ENCODE data around the gene ZNF213.
A peak's percentile ranks its signal among the peaks of the same experiment; 100 is the strongest.
"Not testable (repeated sequence)": the region's sequence is repeated elsewhere in the genome, so short reads cannot be mapped to it uniquely, and the experiment has no call there.

DNA sequence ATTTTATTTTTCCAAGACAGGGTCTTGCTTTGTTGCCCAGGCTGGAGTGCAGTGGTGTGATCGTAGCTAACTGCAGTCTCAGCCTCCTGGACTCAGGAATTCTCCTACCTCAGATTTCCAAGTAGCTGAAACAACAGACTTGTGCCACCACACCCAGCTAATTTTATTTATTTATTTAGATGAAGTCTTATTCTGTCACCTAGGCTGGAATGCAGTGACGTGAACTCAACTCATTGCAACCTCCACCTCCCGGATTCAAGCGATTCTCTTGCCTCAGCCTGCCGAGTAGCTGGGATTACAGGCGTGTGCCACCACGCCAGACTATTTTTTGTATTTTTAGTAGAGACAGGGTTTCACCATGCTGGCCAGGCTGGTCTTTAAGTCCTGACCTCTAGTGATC is 33.9 kb downstream of the ZNF213 start:
- TF ChIP-seq, protein P1, sequence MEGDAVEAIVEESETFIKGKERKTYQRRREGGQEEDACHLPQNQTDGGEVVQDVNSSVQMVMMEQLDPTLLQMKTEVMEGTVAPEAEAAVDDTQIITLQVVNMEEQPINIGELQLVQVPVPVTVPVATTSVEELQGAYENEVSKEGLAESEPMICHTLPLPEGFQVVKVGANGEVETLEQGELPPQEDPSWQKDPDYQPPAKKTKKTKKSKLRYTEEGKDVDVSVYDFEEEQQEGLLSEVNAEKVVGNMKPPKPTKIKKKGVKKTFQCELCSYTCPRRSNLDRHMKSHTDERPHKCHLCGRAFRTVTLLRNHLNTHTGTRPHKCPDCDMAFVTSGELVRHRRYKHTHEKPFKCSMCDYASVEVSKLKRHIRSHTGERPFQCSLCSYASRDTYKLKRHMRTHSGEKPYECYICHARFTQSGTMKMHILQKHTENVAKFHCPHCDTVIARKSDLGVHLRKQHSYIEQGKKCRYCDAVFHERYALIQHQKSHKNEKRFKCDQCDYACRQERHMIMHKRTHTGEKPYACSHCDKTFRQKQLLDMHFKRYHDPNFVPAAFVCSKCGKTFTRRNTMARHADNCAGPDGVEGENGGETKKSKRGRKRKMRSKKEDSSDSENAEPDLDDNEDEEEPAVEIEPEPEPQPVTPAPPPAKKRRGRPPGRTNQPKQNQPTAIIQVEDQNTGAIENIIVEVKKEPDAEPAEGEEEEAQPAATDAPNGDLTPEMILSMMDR (IDR thresholded peaks at IDR 0.05), result not testable (repeated sequence)
- not testable (repeated sequence) for TF ChIP-seq POLR2A (IDR thresholded peaks at IDR 0.05)
- TF ChIP-seq POLR2AphosphoS5 (IDR thresholded peaks at IDR 0.05; ENCODE audit: insufficient read depth in 1 of 2, low read depth in 1 of 2), result peak in 1 of 2 donors; percentile 28
